Right ventricle myocardium inferior (tissue), 1 donor: ENCODE data around the gene USP24. TPM values are rescaled to one million over a fixed set of nuclear protein-coding genes. Genes with fewer than 3 reads are reported as not detected.

Source experiments
- ATAC-seq: fragments of 200-7000 bp; cut with Tn5 transposase; one replicate; pipeline ENCODE4 v1.9.1; 2020; ENCODE audit warnings: mild to moderate bottlenecking, moderate library complexity
- DNase-seq: peaks from one replicate; pipeline ENCODE4 v3.0.0; 2021; ENCODE audit errors: missing footprints
- intact Hi-C: fragments of 100-400 bp; cut with DNase I; formaldehyde crosslinking; loops from one replicate; pipeline ENCODE4 v1.11.0; 2022
- total RNA-seq: library from RNA; stranded (reverse); fragmentation: NEBNext Ultra II Directional; extraction: Animal tissue kit (Norgen Biotek cat#: 25700); gene quantifications from one replicate; pipeline ENCODE4 v1.2.1, GENCODE V29; 2021
- donor health status: DM: no; HTN: yes; CAD: no; lungs with severe emphysema.

The USP24 gene
- total RNA-seq, 1 donor from 2014 or later = 34.5 TPM

GRCh38 chr1:55103891-55104290 is 111.3 kb downstream of the USP24 start:
- ATAC-seq (no peak), DNase-seq (no peak)
- intact Hi-C loops = no loop called here

- intact Hi-C loops = no loop called here
- no peak for ATAC-seq
- DNase-seq = no peak
Measured at GRCh38 chr1:55095095-55095494, 120.1 kb downstream of the USP24 start.

GRCh38 chr1:55092475-55092874 is 122.7 kb downstream of the USP24 start:
- no peak for ATAC-seq
- intact Hi-C loops = no loop called here

GRCh38 chr1:55089683-55090082 is 125.5 kb downstream of the USP24 start:
- DNase-seq = no peak
- intact Hi-C loops = no loop called here
- ATAC-seq = no peak

More at GRCh38 chr1:55092475-55092874, 122.7 kb downstream of the USP24 start:
- no peak for DNase-seq

- DNase-seq = no peak
- intact Hi-C loops = no loop called here
- no peak for ATAC-seq
Measured at GRCh38 chr1:55088413-55088812, 126.8 kb downstream of the USP24 start.

- DNase-seq = no peak
- intact Hi-C loops = no loop called here
- ATAC-seq = no peak
Measured at GRCh38 chr1:55087439-55087838, 127.7 kb downstream of the USP24 start.

GRCh38 chr1:55084257-55084656 is 130.9 kb downstream of the USP24 start:
- DNase-seq (no peak), ATAC-seq (no peak)
- intact Hi-C loops = no loop called here

GRCh38 chr1:55081905-55082296 is 133.3 kb downstream of the USP24 start:
- no peak for DNase-seq
- ATAC-seq = peak; percentile 28
- intact Hi-C loops = no loop called here

GRCh38 chr1:55081188-55081904 is 133.8 kb downstream of the USP24 start:
- ATAC-seq = peak; percentile 20
- no peak for DNase-seq
- intact Hi-C loops = no loop called here

- DNase-seq (no peak), ATAC-seq (peak; percentile 26)
- intact Hi-C loops = no loop called here
Measured at GRCh38 chr1:55079651-55080050, 135.5 kb downstream of the USP24 start.

GRCh38 chr1:55078470-55078869 is 136.7 kb downstream of the USP24 start:
- DNase-seq (no peak), ATAC-seq (no peak)
- intact Hi-C loops = no loop called here

- intact Hi-C loops = no loop called here
- ATAC-seq = no peak
- DNase-seq = no peak
Measured at GRCh38 chr1:55076356-55076755, 138.8 kb downstream of the USP24 start.

- no peak for ATAC-seq
- intact Hi-C loops = no loop called here
Measured at GRCh38 chr1:55074455-55074854, 140.7 kb downstream of the USP24 start.

GRCh38 chr1:55073187-55073916 is 141.8 kb downstream of the USP24 start:
- DNase-seq (no peak), ATAC-seq (no peak)
- intact Hi-C loops = no loop called here

More at GRCh38 chr1:55074455-55074854, 140.7 kb downstream of the USP24 start:
- no peak for DNase-seq

GRCh38 chr1:55071477-55071876 is 143.7 kb downstream of the USP24 start:
- peak; percentile 51 for ATAC-seq
- intact Hi-C loops = no loop called here

GRCh38 chr1:55070293-55071164 is 144.6 kb downstream of the USP24 start:
- intact Hi-C loops = no loop called here
- no peak for DNase-seq

More at GRCh38 chr1:55071477-55071876, 143.7 kb downstream of the USP24 start:
- DNase-seq = no peak

GRCh38 chr1:55069280-55069679 is 145.9 kb downstream of the USP24 start:
- no peak for DNase-seq
- ATAC-seq = no peak

More at GRCh38 chr1:55070293-55071164, 144.6 kb downstream of the USP24 start:
- ATAC-seq = no peak

GRCh38 chr1:55068638-55069037 is 146.5 kb downstream of the USP24 start:
- ATAC-seq (no peak), DNase-seq (no peak)
- intact Hi-C loops = no loop called here

More at GRCh38 chr1:55069280-55069679, 145.9 kb downstream of the USP24 start:
- intact Hi-C loops = no loop called here

- no peak for DNase-seq
- no peak for ATAC-seq
- intact Hi-C loops = no loop called here
Measured at GRCh38 chr1:55067914-55068313, 147.2 kb downstream of the USP24 start.
